Neural cell (in vitro differentiated cells): ENCODE measurements around the gene SREK1. TPM values are rescaled to one million over a fixed set of nuclear protein-coding genes. Genes with fewer than 3 reads are reported as not detected.

ENCODE experiments used
- H2AFZ ChIP-seq: fragments of 200-600, 300-800 bp; sonication (generic), shearing (Covaris generic); 2 replicates; pipeline ENCODE4 v1.6.0; 2014; ENCODE audit warnings: low read depth, mild to moderate bottlenecking, antibody characterized with exemption, low read length, moderate library complexity
- H3F3A ChIP-seq: fragments of 200-600 bp; shearing (Covaris generic); 2 replicates; pipeline ENCODE4 v1.6.1; 2016; ENCODE audit warnings: mild to moderate bottlenecking, moderate library complexity, mixed read lengths, antibody characterized with exemption, low read length; ENCODE audit not compliant: insufficient read depth, poor library complexity, severe bottlenecking
- H3K27ac ChIP-seq: fragments of 200-600, 300-800 bp; sonication (generic), shearing (Covaris generic); 2 replicates; pipeline ENCODE4 v1.5.1; 2014; ENCODE audit warnings: mild to moderate bottlenecking, low read length, moderate library complexity
- H3K27me3 ChIP-seq: fragments of 300-800, 200-600 bp; sonication (generic), shearing (Covaris generic); 2 replicates; pipeline ENCODE4 v1.6.0; 2014; ENCODE audit warnings: mild to moderate bottlenecking, low read depth, low read length, moderate library complexity; ENCODE audit not compliant: insufficient read depth
- H3K36me3 ChIP-seq: fragments of 300-800, 200-600 bp; sonication (generic), shearing (Covaris generic); 2 replicates; pipeline ENCODE4 v1.5.1; 2014; ENCODE audit warnings: mild to moderate bottlenecking, antibody characterized with exemption, low read length, moderate library complexity; ENCODE audit not compliant: insufficient read depth
- H3K4me2 ChIP-seq: fragments of 300-800, 200-600 bp; sonication (generic), shearing (Covaris generic); 2 replicates; pipeline ENCODE4 v1.6.0; 2014; ENCODE audit warnings: mild to moderate bottlenecking, low read length
- H3K4me3 ChIP-seq: fragments of 300-800, 200-600 bp; sonication (generic), shearing (Covaris generic); 2 replicates; pipeline ENCODE4 v1.5.1; 2014; ENCODE audit warnings: mild to moderate bottlenecking, low read length, moderate library complexity
- H3K79me2 ChIP-seq: fragments of 200-600 bp; shearing (Covaris generic); replicated peaks from 2 replicates; pipeline ENCODE4 v1.6.0; 2014; ENCODE audit warnings: mild to moderate bottlenecking, low read length, moderate library complexity; ENCODE audit not compliant: insufficient read depth
- H3K9ac ChIP-seq: fragments of 300-800, 200-600 bp; sonication (generic), shearing (Covaris generic); 2 replicates; pipeline ENCODE4 v1.6.1; 2016; ENCODE audit warnings: mild to moderate bottlenecking, low read length, mixed read lengths
- H3K9me2 ChIP-seq: fragments of 200-600 bp; shearing (Covaris generic); 2 replicates; pipeline ENCODE4 v1.6.1; 2016; ENCODE audit warnings: mild to moderate bottlenecking, low read length, mixed read lengths; ENCODE audit not compliant: insufficient read depth
- H3K9me3 ChIP-seq: fragments of 200-600, 300-800 bp; sonication (generic), shearing (Covaris generic); 2 replicates; pipeline ENCODE4 v1.6.1; 2016; ENCODE audit warnings: mild to moderate bottlenecking, mixed run types, low read length, moderate library complexity, mixed read lengths
- H4K20me1 ChIP-seq: fragments of 200-600 bp; shearing (Covaris generic); 2 replicates; pipeline ENCODE4 v1.6.1; 2016; ENCODE audit warnings: mild to moderate bottlenecking, mixed run types; ENCODE audit not compliant: insufficient read depth
- CTCF ChIP-seq: fragments of 450-650 bp; IDR thresholded peaks from 2 replicates; pipeline ENCODE4 v1.5.1; 2014; ENCODE audit warnings: antibody characterized with exemption, mild to moderate bottlenecking, moderate library complexity; ENCODE audit not compliant: poor library complexity, severe bottlenecking
- EP300 ChIP-seq: fragments of 450-650 bp; conservative IDR thresholded peaks from 2 replicates; pipeline ENCODE4 v1.6.1; 2014; ENCODE audit warnings: antibody characterized with exemption, mild to moderate bottlenecking, moderate library complexity; ENCODE audit not compliant: poor library complexity, severe bottlenecking
- EZH2 ChIP-seq: fragments of 200-600, 300-800 bp; shearing (Covaris generic), sonication (generic); IDR thresholded peaks from 2 replicates; pipeline ENCODE4 v1.6.1; 2014; ENCODE audit warnings: antibody characterized with exemption, low read length, borderline replicate concordance, mild to moderate bottlenecking; ENCODE audit not compliant: insufficient read depth, poor library complexity, severe bottlenecking
- MXI1 ChIP-seq: fragments of 450-650 bp; conservative IDR thresholded peaks from 2 replicates; pipeline ENCODE4 v1.6.1; 2014; ENCODE audit warnings: antibody characterized with exemption, mild to moderate bottlenecking; ENCODE audit not compliant: poor library complexity, severe bottlenecking
- POLR2AphosphoS5 ChIP-seq: IDR thresholded peaks from 2 replicates; pipeline ENCODE4 v1.6.1; 2012
- RAD21 ChIP-seq: fragments of 450-650 bp; conservative IDR thresholded peaks from 2 replicates; pipeline ENCODE4 v1.6.1; 2014; ENCODE audit warnings: antibody characterized with exemption, mild to moderate bottlenecking, moderate library complexity
- REST ChIP-seq: IDR thresholded peaks from 2 replicates; pipeline ENCODE4 v1.6.1; 2012; ENCODE audit warnings: borderline replicate concordance
- SMC3 ChIP-seq: fragments of 450-650 bp; conservative IDR thresholded peaks from 2 replicates; pipeline ENCODE4 v1.6.1; 2014; ENCODE audit warnings: antibody characterized with exemption, mild to moderate bottlenecking, moderate library complexity; ENCODE audit not compliant: poor library complexity
- TAF1 ChIP-seq: IDR thresholded peaks from 2 replicates; pipeline ENCODE4 v1.6.1; 2012; ENCODE audit warnings: low read depth
- polyA plus RNA-seq: library from polyadenylated mRNA; depleted of rRNA; stranded (reverse); fragments of >200 nt; gene quantifications from 2 replicates; pipeline ENCODE4 v1.2.3, GENCODE V29; 2014

SREK1 gene
- polyA plus RNA-seq, 1 donor from 2014 or later = 73.6 TPM

- no peaks in the 10 kb centered on the region for H3K9me3 ChIP-seq
- no peak overlapping the region for H2AFZ ChIP-seq
Measured at GRCh38 chr5:66203531-66203930, 59.4 kb downstream of the SREK1 start.

GRCh38 chr5:66206465-66206864 lies 62.4 kb downstream of the SREK1 start:
- no peaks in the 10 kb centered on the region for H4K20me1 ChIP-seq
- no peaks in the 10 kb centered on the region for H3K9me2 ChIP-seq
- H3F3A ChIP-seq = no peaks in the 10 kb centered on the region
- H3K27me3 ChIP-seq = no peaks in the 10 kb centered on the region
- H2AFZ ChIP-seq = no peak overlapping the region
- no peak overlapping the region for H3K27ac ChIP-seq
- no peak overlapping the region for H3K4me3 ChIP-seq
- no peak overlapping the region for H3K4me2 ChIP-seq
- no peaks in the 10 kb centered on the region for H3K79me2 ChIP-seq
- no peaks in the 10 kb centered on the region for H3K9me3 ChIP-seq
- H3K36me3 ChIP-seq = no peaks in the 10 kb centered on the region
- H3K9ac ChIP-seq = no peak overlapping the region
- TF ChIP-seq RAD21 = no peak
- no peak for TF ChIP-seq MXI1
- no peak for TF ChIP-seq SMC3
- TF ChIP-seq REST = no peak
- TF ChIP-seq POLR2AphosphoS5 = no peak
- no peak for TF ChIP-seq EP300
- no peak for TF ChIP-seq EZH2
- TF ChIP-seq TAF1 = no peak

More at GRCh38 chr5:66203531-66203930, 59.4 kb downstream of the SREK1 start:
- H3K9me2 ChIP-seq = no peaks in the 10 kb centered on the region
- TF ChIP-seq POLR2AphosphoS5 (no peak), CTCF (no peak), SMC3 (no peak), REST (no peak), RAD21 (no peak), EP300 (no peak), MXI1 (no peak), TAF1 (no peak), EZH2 (no peak)
- no peak overlapping the region for H3K27ac ChIP-seq
- H3K79me2 ChIP-seq = no peaks in the 10 kb centered on the region
- no peaks in the 10 kb centered on the region for H4K20me1 ChIP-seq
- H3K9ac ChIP-seq = no peak overlapping the region
- H3F3A ChIP-seq = no peaks in the 10 kb centered on the region
- no peaks in the 10 kb centered on the region for H3K36me3 ChIP-seq
- H3K4me2 ChIP-seq = no peak overlapping the region
- no peaks in the 10 kb centered on the region for H3K27me3 ChIP-seq
- H3K4me3 ChIP-seq = no peak overlapping the region
